OCI-LY1 (cell line): Measurements from ENCODE around the gene ZBTB47.

Source experiments
- CTCF ChIP-seq: fragments of 200-600 bp; sonication (generic), shearing (Covaris generic); IDR thresholded peaks from 2 replicates; pipeline ENCODE4 v1.5.1; 2017; ENCODE audit warnings: mild to moderate bottlenecking, antibody characterized with exemption, low read length, moderate library complexity, mixed read lengths
- EZH2 ChIP-seq: fragments of 200-600 bp; sonication (generic), shearing (Covaris generic); IDR thresholded peaks from 2 replicates; pipeline ENCODE4 v1.8.0; 2017; ENCODE audit warnings: borderline replicate concordance, mixed run types, mild to moderate bottlenecking, antibody characterized with exemption, low read length, moderate library complexity, mixed read lengths

GRCh38 chr3:42633544-42633943 is 20.0 kb upstream of the ZBTB47 start:
- no peak for TF ChIP-seq CTCF
- TF ChIP-seq EZH2, result no peak
